HepG2 (cell line): ENCODE results near the gene BRD1. TPM values are rescaled to one million over a fixed set of nuclear protein-coding genes. Genes with fewer than 3 reads are reported as not detected.

Experiments
- ZNF331 ChIP-seq: sonication (generic); formaldehyde crosslinking; IDR thresholded peaks from 2 replicates; pipeline ENCODE4 v1.4.0; 2020; ENCODE audit warnings: missing genetic modification reagents
- polyA plus RNA-seq, 8 experiments: library from polyadenylated mRNA; depleted of rRNA in 3 of 8; stranded (reverse) in 7 of 8; unstranded in 1 of 8; fragments of >200 nt; fragmentation: Illumina TruSeq in 4 of 8; extraction: Trizol in 4 of 8; gene quantifications; 2 replicates each; pipeline versions ENCODE4 v1.2.1 to v1.2.3, GENCODE V29; 2011 to 2016; ENCODE audit warnings: low read depth in 4 of 8, missing spikeins in 1 of 8, mixed read lengths in 1 of 8; ENCODE audit not compliant: insufficient read depth in 1 of 8
- total RNA-seq, 5 experiments: library from RNA; depleted of rRNA; stranded (reverse); fragments of >200 nt; fragmentation: Illumina TruSeq; extraction: Trizol; gene quantifications; 2 replicates each; pipeline ENCODE4 v1.2.3, GENCODE V29; 2016; ENCODE audit warnings: low read depth in 1 of 5
- TF ChIP-seq, protein P1 (sequence below): sonication (generic); formaldehyde crosslinking; IDR thresholded peaks from 2 replicates; pipeline ENCODE4 v1.9.0; 2021; ENCODE audit warnings: mild to moderate bottlenecking, missing genetic modification reagents
- TF ChIP-seq, protein P2 (sequence below): sonication (generic); formaldehyde crosslinking; IDR thresholded peaks from 2 replicates; pipeline ENCODE4 v1.5.0; 2020; ENCODE audit warnings: mild to moderate bottlenecking, missing genetic modification reagents, moderate library complexity

The BRD1 gene
- total and polyA plus RNA-seq, 2 of the 13 experiments (the other 11 are each of a cell fraction or from before 2014, with no cell fraction given): 5.1 to 12.0 TPM

DNA sequence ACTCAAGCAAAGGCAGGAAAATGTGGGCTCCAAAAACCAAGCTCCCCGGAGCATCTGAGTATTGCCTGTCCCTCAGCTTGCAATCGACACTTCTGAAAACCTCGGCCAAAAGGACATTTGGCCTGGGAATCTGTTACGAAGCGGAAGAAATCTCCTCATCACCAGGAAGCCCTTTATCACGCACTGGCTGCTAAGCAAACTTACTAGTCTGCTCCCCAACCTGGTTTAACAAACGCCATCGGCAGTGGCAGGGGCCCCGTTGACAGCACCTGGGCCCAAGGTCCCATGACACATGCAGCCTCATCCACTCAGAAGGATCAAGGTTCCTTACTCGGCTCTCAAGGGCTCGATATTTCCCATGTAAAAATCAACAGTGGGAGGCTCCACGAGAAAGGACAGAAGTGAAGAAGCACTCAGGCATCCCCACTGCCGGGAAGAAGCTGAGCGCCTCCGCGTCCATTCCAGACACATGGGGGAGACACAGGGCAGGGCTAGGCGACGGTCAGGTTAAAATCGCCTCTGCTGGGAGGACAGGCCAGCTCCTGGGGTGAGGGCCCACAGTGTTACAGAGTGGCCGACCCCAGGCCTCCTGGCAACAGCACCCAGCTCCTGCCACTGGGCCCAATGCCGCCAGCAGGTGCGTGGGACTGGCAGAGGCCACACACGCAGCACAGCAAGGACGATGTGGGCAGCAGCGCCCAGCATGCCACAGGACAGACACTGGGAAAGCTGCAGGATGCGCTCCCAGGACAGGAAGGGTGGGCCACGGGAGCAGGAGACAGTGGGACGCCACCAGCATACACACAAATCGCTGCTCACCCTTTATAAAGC, 27.1 kb downstream of the BRD1 start (continued):
- TF ChIP-seq, protein P1, sequence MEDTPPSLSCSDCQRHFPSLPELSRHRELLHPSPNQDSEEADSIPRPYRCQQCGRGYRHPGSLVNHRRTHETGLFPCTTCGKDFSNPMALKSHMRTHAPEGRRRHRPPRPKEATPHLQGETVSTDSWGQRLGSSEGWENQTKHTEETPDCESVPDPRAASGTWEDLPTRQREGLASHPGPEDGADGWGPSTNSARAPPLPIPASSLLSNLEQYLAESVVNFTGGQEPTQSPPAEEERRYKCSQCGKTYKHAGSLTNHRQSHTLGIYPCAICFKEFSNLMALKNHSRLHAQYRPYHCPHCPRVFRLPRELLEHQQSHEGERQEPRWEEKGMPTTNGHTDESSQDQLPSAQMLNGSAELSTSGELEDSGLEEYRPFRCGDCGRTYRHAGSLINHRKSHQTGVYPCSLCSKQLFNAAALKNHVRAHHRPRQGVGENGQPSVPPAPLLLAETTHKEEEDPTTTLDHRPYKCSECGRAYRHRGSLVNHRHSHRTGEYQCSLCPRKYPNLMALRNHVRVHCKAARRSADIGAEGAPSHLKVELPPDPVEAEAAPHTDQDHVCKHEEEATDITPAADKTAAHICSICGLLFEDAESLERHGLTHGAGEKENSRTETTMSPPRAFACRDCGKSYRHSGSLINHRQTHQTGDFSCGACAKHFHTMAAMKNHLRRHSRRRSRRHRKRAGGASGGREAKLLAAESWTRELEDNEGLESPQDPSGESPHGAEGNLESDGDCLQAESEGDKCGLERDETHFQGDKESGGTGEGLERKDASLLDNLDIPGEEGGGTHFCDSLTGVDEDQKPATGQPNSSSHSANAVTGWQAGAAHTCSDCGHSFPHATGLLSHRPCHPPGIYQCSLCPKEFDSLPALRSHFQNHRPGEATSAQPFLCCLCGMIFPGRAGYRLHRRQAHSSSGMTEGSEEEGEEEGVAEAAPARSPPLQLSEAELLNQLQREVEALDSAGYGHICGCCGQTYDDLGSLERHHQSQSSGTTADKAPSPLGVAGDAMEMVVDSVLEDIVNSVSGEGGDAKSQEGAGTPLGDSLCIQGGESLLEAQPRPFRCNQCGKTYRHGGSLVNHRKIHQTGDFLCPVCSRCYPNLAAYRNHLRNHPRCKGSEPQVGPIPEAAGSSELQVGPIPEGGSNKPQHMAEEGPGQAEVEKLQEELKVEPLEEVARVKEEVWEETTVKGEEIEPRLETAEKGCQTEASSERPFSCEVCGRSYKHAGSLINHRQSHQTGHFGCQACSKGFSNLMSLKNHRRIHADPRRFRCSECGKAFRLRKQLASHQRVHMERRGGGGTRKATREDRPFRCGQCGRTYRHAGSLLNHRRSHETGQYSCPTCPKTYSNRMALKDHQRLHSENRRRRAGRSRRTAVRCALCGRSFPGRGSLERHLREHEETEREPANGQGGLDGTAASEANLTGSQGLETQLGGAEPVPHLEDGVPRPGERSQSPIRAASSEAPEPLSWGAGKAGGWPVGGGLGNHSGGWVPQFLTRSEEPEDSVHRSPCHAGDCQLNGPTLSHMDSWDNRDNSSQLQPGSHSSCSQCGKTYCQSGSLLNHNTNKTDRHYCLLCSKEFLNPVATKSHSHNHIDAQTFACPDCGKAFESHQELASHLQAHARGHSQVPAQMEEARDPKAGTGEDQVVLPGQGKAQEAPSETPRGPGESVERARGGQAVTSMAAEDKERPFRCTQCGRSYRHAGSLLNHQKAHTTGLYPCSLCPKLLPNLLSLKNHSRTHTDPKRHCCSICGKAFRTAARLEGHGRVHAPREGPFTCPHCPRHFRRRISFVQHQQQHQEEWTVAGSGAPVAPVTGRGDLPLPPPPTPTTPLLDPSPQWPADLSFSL (CRISPR knock-in tag): no peak
- TF ChIP-seq ZNF331 (CRISPR knock-in tag): no peak
- TF ChIP-seq, protein P2, sequence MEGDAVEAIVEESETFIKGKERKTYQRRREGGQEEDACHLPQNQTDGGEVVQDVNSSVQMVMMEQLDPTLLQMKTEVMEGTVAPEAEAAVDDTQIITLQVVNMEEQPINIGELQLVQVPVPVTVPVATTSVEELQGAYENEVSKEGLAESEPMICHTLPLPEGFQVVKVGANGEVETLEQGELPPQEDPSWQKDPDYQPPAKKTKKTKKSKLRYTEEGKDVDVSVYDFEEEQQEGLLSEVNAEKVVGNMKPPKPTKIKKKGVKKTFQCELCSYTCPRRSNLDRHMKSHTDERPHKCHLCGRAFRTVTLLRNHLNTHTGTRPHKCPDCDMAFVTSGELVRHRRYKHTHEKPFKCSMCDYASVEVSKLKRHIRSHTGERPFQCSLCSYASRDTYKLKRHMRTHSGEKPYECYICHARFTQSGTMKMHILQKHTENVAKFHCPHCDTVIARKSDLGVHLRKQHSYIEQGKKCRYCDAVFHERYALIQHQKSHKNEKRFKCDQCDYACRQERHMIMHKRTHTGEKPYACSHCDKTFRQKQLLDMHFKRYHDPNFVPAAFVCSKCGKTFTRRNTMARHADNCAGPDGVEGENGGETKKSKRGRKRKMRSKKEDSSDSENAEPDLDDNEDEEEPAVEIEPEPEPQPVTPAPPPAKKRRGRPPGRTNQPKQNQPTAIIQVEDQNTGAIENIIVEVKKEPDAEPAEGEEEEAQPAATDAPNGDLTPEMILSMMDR (CRISPR knock-in tag): peak; percentile 28
